CD4-positive, alpha-beta T cell treated with Interleukin-1 beta for 1 hour (primary cell): ENCODE measurements around the gene UBAC2.

Source experiments
- DNase-seq, 2 donors: peaks; one replicate each; pipeline ENCODE4 v3.0.0-alpha.2; 2020 to 2022

The UBAC2 gene

GRCh38 chr13:99200432-99201167 lies at the start of gene UBAC2:
Gene UBAC2, plus strand, starts transcription at chr13:99200854. Its CDS starts 55 bp downstream, at chr13:99200909.
- DNase-seq: peak; percentile 97 to 98

DNA sequence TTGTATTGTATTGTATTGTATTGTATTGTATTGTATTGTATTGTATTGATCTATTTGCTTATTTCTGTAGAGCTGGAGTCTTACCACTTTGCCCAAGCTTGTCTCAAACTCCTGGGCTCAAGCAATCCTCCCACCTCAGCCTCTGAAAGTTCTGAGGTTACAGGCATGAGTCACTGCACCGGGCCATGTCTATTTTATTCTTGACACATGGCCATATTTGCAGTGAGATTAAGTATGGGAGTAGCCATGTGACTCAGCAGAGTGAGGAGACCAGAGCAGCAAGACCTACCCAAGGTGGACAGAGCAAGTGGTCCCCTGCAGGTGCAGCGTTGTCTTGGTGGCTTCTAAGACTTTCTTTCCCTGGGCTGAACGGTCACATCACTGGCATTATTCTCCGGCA lies 49.1 kb upstream of the UBAC2 start:
- no peak for DNase-seq

GRCh38 chr13:99153219-99153618 lies 47.4 kb upstream of the UBAC2 start:
- DNase-seq: no peak

DNA sequence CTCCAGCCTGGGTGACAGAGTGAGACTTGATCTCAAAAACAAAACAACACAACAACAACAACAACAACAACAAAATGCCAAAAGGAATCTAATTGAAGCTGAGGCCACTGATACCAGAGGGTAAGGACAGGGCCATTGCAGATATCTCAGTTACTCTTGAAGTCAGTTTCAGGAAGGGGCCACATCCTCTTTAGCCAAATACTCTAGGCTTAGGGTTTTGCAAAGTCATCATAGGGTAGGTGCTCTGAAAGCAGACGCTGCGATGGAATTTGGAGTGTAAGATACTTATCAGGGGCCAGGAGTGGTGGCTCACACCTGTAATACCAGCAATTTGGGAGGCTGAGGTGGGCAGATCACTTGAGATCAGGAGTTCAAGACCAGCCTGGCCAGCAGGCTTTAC lies 46.6 kb upstream of the UBAC2 start:
- DNase-seq: no peak

DNA sequence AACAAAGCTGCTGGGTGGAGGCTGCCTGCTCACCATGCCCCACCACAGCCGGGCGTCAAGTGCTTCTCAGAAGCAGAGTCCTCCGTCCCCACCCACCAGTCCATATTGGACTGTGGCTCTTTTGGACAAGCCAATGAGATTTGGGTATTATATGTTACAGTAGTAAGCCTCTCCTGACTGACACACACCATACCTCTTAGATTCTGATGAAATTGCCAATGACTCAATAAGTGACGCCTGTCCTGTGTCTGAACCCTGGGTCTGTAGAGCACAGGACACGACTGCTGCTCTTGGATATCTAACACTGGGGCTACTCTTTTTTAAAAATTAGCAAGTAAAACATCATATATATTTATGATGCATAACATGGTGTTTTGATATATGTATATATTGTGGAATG lies 44.8 kb upstream of the UBAC2 start:
- no peak for DNase-seq

DNA sequence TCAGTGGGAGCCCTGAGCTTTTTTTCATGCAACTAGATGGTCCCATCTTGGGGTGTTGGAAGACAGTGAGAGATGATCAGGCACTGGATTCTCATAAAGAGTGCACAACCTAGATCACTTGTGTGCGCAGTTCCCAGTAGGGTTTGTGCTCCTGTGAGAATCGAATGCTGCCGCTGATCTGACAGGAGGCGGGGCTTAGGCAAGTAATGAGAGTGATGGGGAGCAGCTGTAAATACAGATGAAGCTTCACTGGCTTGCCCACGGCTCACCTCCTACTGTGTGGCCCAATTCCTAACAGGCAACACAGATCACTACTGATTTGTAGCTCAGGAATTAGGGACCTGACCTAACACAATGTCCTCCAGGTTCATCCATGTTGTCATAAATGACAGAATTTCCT lies 43.6 kb upstream of the UBAC2 start:
- DNase-seq: no peak

DNA sequence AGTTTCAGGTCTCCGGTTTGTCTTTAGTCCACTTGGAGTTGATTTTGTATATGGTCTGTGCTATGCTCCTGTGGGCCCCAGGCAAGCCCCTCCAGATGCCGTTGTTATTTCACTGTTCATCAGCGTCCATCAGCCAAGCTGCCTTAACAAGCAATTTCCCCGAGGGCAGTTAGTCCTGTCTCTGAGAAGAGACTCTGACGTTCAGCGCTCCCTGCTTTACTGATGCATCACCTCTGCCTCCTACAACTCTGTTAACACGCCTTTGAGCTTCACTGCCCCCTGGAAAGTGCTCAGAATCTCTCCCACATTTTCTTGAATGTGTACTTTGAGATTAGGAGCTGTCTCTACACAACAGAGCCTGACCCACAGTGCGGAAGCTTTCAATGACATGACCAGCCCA lies 41.8 kb upstream of the UBAC2 start:
- DNase-seq: no peak

GRCh38 chr13:99159331-99160061 lies 41.2 kb upstream of the UBAC2 start:
- DNase-seq: no peak

- no peak for DNase-seq
Measured at GRCh38 chr13:99160415-99160814, 40.2 kb upstream of the UBAC2 start.

DNA sequence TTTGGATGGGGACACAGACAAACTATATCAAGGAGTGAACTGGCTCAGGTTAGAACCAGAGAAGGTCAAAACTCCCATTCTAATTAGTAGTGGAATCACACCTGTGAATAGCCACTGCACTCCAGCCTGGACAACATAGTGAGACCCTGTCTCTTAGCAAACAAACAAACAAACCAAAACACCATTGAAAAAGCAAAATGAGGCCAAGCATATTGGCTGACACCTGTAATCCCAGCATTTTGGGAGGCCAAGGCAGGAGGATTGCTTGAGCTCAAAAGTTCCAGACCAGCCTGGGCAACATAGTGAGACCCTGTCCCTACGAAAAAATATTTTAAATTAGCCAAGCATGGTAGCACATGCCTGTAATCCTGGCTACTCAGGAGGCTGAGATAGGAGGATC lies 39.1 kb upstream of the UBAC2 start:
- DNase-seq: no peak

- no peak for DNase-seq
Measured at GRCh38 chr13:99162567-99163361, 37.9 kb upstream of the UBAC2 start.

DNA sequence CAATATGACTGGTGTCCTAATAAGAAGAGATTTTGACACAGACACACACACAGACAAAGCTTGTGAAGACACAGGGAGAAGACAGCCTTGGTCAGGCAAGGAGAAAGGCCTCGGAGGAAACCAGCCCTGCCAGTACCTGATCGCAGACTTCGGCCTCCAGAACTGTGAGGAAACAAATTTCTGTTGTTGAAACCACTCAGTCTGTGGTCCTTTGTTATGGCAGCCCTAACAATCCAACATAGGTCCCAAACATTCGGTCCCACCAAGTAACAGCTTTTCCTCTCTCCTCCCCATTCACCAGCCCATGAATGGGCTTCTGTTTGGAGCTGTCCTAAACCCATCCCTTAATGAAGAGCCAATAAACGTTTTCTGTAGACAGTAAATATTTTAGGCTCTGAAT lies 36.4 kb upstream of the UBAC2 start:
- DNase-seq: no peak

DNA sequence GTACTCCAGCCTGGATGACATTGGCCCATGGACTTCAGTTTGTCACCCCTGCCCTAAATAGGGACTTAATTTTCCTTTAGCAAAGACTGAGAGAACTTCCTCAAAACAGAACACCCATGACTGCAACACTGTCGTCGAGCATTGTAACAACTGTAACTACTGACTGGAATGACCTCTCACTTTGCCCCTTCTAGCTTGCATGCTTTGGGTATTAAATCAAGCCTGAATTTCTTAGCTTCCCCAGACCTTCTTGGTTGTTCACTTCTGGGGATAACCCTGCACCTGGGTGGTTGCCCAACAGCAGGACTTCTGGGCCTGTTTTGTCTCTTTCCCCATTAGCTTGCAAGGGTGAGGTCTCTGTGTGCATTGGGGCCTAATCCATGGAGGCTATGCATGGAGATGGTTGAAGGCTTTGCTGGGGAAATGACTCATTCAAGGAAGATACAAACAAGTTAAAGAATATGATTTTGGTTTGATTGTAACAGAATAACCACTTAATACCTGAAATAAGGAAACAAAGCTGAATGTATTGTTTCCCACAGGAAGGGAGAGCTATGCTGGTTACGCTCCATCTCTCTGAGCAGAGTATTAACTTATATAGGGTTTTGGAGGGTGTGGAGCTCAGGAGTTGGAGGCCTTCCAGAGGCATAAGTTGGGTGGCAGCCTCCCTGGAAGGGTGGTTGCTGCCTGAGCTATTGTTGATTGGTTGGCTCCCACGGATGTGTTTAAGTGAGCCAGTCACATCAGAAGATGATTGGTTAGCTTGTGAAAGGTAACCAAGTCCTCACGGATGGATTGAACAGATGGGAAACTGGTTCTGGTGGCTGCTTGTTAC lies 34.7 kb upstream of the UBAC2 start:
- DNase-seq: no peak

DNA sequence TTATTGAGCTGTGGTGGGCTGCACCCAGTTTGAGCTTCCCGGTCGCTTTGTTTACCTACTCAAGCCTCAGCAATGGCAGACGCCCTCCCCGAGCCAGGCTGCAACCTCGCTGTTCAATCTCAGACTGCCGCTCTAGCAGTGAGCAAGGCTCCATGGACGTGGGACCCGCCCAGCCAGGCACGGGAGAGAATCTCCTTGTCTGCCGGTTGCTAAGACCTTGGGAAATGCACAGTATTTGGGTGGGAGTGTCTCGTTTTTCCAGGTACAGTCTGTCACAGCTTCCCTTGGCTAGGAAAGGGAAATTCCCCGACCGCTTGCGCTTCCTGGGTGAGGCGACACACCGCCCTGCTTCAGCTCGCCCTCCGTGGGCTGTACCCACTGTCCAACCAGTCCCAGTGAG lies 27.7 kb upstream of the UBAC2 start:
- no peak for DNase-seq

- no peak for DNase-seq
Measured at GRCh38 chr13:99173606-99174005, 27.0 kb upstream of the UBAC2 start.

GRCh38 chr13:99174533-99175100 lies 26.0 kb upstream of the UBAC2 start:
- DNase-seq: no peak

GRCh38 chr13:99176309-99177276 lies 24.1 kb upstream of the UBAC2 start:
- DNase-seq: peak; percentile 77 to 81

DNA sequence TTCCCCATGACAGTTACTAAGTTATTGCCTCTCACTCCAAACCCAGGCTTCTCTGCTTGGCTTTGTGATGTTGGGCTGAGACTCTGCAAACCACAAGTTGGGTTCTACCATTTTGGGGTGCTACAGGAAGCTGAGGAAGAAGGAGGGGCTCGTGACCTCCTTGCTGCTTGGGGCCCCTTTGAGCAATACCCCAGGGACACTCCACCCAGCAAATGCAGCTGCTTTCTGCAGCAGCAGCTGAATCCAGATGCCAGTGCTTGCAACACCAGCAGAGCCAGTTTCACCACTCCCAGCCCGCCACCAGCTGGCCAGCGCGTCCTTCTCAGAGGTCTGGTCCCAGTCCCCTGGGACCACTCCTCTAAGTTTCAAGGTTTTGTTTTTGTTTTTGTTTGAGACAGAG lies 22.0 kb upstream of the UBAC2 start:
- peak; percentile 21 to 46 for DNase-seq

DNA sequence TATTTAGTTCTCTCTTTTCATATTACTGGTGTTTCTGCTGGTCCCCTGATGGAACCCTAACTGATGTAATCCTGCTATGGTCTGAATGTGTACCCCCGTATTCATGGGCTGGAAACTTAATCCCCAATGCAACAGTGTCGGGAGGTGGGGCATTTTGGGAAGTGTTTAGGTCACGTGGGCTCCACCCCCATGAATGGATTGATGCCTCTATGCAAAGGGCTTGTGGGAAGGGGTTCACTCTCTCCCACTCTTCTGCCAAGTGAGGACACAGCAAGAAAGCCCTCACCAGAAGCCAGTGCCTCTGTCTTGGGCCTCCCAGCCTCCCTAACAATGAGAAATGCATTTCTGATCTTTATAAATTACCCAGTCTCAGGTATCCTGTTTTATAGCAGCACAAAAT lies 21.2 kb upstream of the UBAC2 start:
- DNase-seq: no peak

GRCh38 chr13:99182439-99182838 lies 18.2 kb upstream of the UBAC2 start:
- DNase-seq: no peak

DNA sequence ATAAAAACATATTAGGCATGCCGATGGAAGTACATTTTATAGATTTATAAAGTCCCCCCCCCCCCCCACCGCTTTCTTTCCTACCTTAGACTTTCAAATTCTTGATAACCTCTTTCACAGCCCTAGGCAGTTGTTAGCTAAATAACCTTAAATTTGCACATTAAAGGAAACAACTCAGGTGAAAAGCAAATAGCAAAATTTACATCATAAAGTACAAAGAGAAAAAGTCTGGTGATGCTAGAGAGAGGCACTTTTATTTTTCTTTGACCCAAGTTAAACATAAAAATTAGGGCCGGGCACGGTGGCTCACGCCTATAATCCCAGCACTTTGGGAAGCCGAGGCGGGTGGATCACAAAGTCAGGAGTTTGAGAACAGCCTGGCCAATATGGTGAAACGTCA lies 15.0 kb upstream of the UBAC2 start:
- no peak for DNase-seq
